A549 (cell line): ENCODE data around the gene SLC12A2. TPM values are rescaled to one million over a fixed set of nuclear protein-coding genes. Genes with fewer than 3 reads are reported as not detected.

ENCODE experiments used
- ATAC-seq, 2 experiments: fragments of 200-7000 bp in 1 of 2; fragments of >200 bp in 1 of 2; cut with Nextera tagmentation in 1 of 2; cut with Tn5 transposase in 1 of 2; 3 replicates each; pipeline versions ENCODE4 v1.8.0 to v1.9.1; 2018 to 2020; ENCODE audit warnings: mild to moderate bottlenecking in 1 of 2, moderate library complexity in 1 of 2
- CTCF ChIA-PET: fragments of 300-600 bp; sonication (Branson Sonifier 250); formaldehyde crosslinking; extraction: SDS; loops from one replicate; lab custom pipeline; 2021; ENCODE audit warnings: antibody characterized with exemption, inconsistent platforms; lab: Yijun Ruan, JAX
- POLR2A ChIA-PET: fragments of 350-600 bp; formaldehyde crosslinking; extraction: SDS; loops from one replicate; lab custom pipeline; 2021; ENCODE audit warnings: antibody characterized with exemption, inconsistent platforms; lab: Yijun Ruan, JAX
- DNase-seq, 2 experiments: peaks; one replicate each; pipeline versions ENCODE4 v3.0.0 to v3.0.0-alpha.2; 2011 to 2016; ENCODE audit warnings: low read depth in 1 of 2, low spot score in 1 of 2
- FAIRE-seq: peaks from 2 replicates; lab custom pipeline; 2011; peaks lifted over from hg19 to GRCh38; lab: Jason Lieb, UNC
- H3K27ac ChIP-seq, 2 experiments: fragments of >200 bp; sonication (Bioruptor Twin); formaldehyde crosslinking; 3 replicates each; pipeline ENCODE4 v1.5.1; 2016 to 2017
- H3K4me1 ChIP-seq: fragments of >200 bp; sonication (Bioruptor Twin); formaldehyde crosslinking; 3 replicates; pipeline ENCODE4 v1.6.1; 2016
- H3K4me2 ChIP-seq: fragments of >200 bp; sonication (Bioruptor Twin); formaldehyde crosslinking; 3 replicates; pipeline ENCODE4 v1.6.1; 2016
- H3K4me3 ChIP-seq: fragments of >200 bp; sonication (Bioruptor Twin); formaldehyde crosslinking; 3 replicates; pipeline ENCODE4 v1.5.1; 2016
- H3K9me3 ChIP-seq: fragments of >200 bp; sonication (Bioruptor Twin); formaldehyde crosslinking; 3 replicates; pipeline ENCODE4 v1.6.1; 2016
- ATOH8 ChIP-seq: fragments of 250-450 bp; sonication (Bioruptor Pico); IDR thresholded peaks from 2 replicates; pipeline ENCODE4 v1.5.0; 2020; ENCODE audit warnings: low read depth, mild to moderate bottlenecking, moderate library complexity
- BCL3 ChIP-seq: fragments of >200 bp; sonication (Bioruptor Twin); formaldehyde crosslinking; IDR thresholded peaks from 3 replicates; pipeline ENCODE4 v1.6.1; 2016
- BHLHE40 ChIP-seq: IDR thresholded peaks from 2 replicates; pipeline ENCODE4 v1.6.1; 2012; ENCODE audit warnings: low read depth, low read length, inconsistent platforms
- CBX2 ChIP-seq: fragments of 200-600 bp; sonication (generic); IDR thresholded peaks from 2 replicates; pipeline ENCODE4 v1.6.1; 2016; ENCODE audit warnings: low read depth, mild to moderate bottlenecking, borderline replicate concordance
- CBX8 ChIP-seq: fragments of 200-600 bp; sonication (generic); IDR thresholded peaks from 2 replicates; pipeline ENCODE4 v1.6.1; 2016
- CHD4 ChIP-seq: fragments of 200-600 bp; sonication (generic); IDR thresholded peaks from 2 replicates; pipeline ENCODE4 v1.6.1; 2016; ENCODE audit warnings: antibody characterized with exemption, mild to moderate bottlenecking, borderline replicate concordance
- CTCF ChIP-seq: fragments of >200 bp; sonication (Bioruptor Twin); formaldehyde crosslinking; IDR thresholded peaks from 3 replicates; pipeline ENCODE4 v1.5.1; 2016
- EHF ChIP-seq: fragments of 250-450 bp; sonication (Bioruptor Pico); IDR thresholded peaks from 2 replicates; pipeline ENCODE4 v1.5.0; 2020; ENCODE audit warnings: mild to moderate bottlenecking
- ESRRA ChIP-seq: fragments of 150-350 bp; IDR thresholded peaks from 2 replicates; pipeline ENCODE4 v1.6.1; 2014; ENCODE audit warnings: mild to moderate bottlenecking, low read length, borderline replicate concordance
- FOSB ChIP-seq: fragments of 250-450 bp; sonication (Bioruptor Pico); IDR thresholded peaks from 2 replicates; pipeline ENCODE4 v1.5.0; 2020; ENCODE audit warnings: mild to moderate bottlenecking, moderate library complexity
- FOSL2 ChIP-seq, 2 experiments: fragments of 450-650 bp in 1 of 2; fragments of >200 bp in 1 of 2; sonication (Bioruptor Twin) in 1 of 2; formaldehyde crosslinking; IDR thresholded peaks; 2 replicates each; pipeline versions ENCODE4 v1.5.0 to v1.6.1; 2016 to 2020; ENCODE audit warnings: mild to moderate bottlenecking in 1 of 2, moderate library complexity in 1 of 2
- FOXS1 ChIP-seq: fragments of 250-450 bp; sonication (Bioruptor Pico); IDR thresholded peaks from 2 replicates; pipeline ENCODE4 v1.5.0; 2020; ENCODE audit warnings: mild to moderate bottlenecking, moderate library complexity
- HDAC2 ChIP-seq: fragments of 200-600 bp; sonication (generic); IDR thresholded peaks from 2 replicates; pipeline ENCODE4 v1.6.1; 2016
- HMGXB4 ChIP-seq: fragments of 250-450 bp; sonication (Bioruptor Pico); IDR thresholded peaks from 2 replicates; pipeline ENCODE4 v1.5.0; 2021; ENCODE audit warnings: mild to moderate bottlenecking, moderate library complexity, borderline replicate concordance
- HOXA7 ChIP-seq: fragments of 250-450 bp; sonication (Bioruptor Pico); IDR thresholded peaks from 2 replicates; pipeline ENCODE4 v1.5.0; 2020; ENCODE audit warnings: mild to moderate bottlenecking, moderate library complexity
- HOXB13 ChIP-seq: fragments of 250-450 bp; sonication (Bioruptor Pico); IDR thresholded peaks from 2 replicates; pipeline ENCODE4 v1.5.0; 2020; ENCODE audit warnings: low read depth, mild to moderate bottlenecking, moderate library complexity
- JUN ChIP-seq, 2 experiments: fragments of >200 bp; sonication (Bioruptor Twin); formaldehyde crosslinking; IDR thresholded peaks; 2 replicates in 1 of 2; 3 replicates in 1 of 2; pipeline ENCODE4 v1.6.1; 2016 to 2017
- KDM1A ChIP-seq: fragments of 200-600 bp; sonication (generic); IDR thresholded peaks from 2 replicates; pipeline ENCODE4 v1.6.1; 2016; ENCODE audit warnings: low read depth, mild to moderate bottlenecking
- KDM5A ChIP-seq: fragments of 200-600 bp; sonication (generic); IDR thresholded peaks from 2 replicates; pipeline ENCODE4 v1.6.1; 2016; ENCODE audit warnings: antibody characterized with exemption, mild to moderate bottlenecking
- MAFK ChIP-seq: fragments of 450-650 bp; IDR thresholded peaks from 2 replicates; pipeline ENCODE4 v1.6.1; 2014; ENCODE audit not compliant: partially characterized antibody
- MAZ ChIP-seq: fragments of 150-350 bp; IDR thresholded peaks from 2 replicates; pipeline ENCODE4 v1.6.1; 2014; ENCODE audit warnings: antibody characterized with exemption, low read depth, low read length, borderline replicate concordance
- NFE2L2 ChIP-seq: fragments of 150-350 bp; conservative IDR thresholded peaks from 2 replicates; pipeline ENCODE4 v1.6.1; 2014; ENCODE audit warnings: low read length
- NPAS2 ChIP-seq: fragments of 250-450 bp; sonication (Bioruptor Pico); IDR thresholded peaks from 2 replicates; pipeline ENCODE4 v1.8.0; 2022; ENCODE audit warnings: mild to moderate bottlenecking, moderate library complexity, borderline replicate concordance
- PHF8 ChIP-seq: fragments of 200-600 bp; sonication (generic); IDR thresholded peaks from 2 replicates; pipeline ENCODE4 v1.6.1; 2016; ENCODE audit warnings: low read depth, mild to moderate bottlenecking, antibody characterized with exemption, moderate library complexity, borderline replicate concordance
- POLR2A ChIP-seq: IDR thresholded peaks from 2 replicates; pipeline ENCODE4 v1.6.1; 2012; ENCODE audit warnings: mild to moderate bottlenecking, low read length
- POLR2AphosphoS2 ChIP-seq: conservative IDR thresholded peaks from 2 replicates; pipeline ENCODE4 v1.6.1; 2012; ENCODE audit warnings: low read length, improper control_type of control experiment, inconsistent platforms
- RAD21 ChIP-seq, 2 experiments: fragments of >200 bp in 1 of 2; sonication (Bioruptor Twin) in 1 of 2; formaldehyde crosslinking in 1 of 2; IDR thresholded peaks in 1 of 2; conservative IDR thresholded peaks in 1 of 2; 2 replicates in 1 of 2; 3 replicates in 1 of 2; pipeline ENCODE4 v1.6.1; 2012 to 2018; ENCODE audit warnings: inconsistent platforms in 1 of 2
- REST ChIP-seq: fragments of 200-600 bp; sonication (generic); IDR thresholded peaks from 2 replicates; pipeline ENCODE4 v1.6.1; 2016; ENCODE audit warnings: antibody characterized with exemption, mild to moderate bottlenecking, moderate library complexity
- RFX5 ChIP-seq: fragments of 450-650 bp; IDR thresholded peaks from 2 replicates; pipeline ENCODE4 v1.7.1; 2014; ENCODE audit warnings: antibody characterized with exemption, mild to moderate bottlenecking, moderate library complexity
- SMC3 ChIP-seq: fragments of >200 bp; sonication (Bioruptor Twin); formaldehyde crosslinking; IDR thresholded peaks from 3 replicates; pipeline ENCODE4 v1.6.1; 2018; ENCODE audit warnings: inconsistent platforms
- TFCP2L1 ChIP-seq: fragments of 250-450 bp; sonication (Bioruptor Pico); IDR thresholded peaks from 2 replicates; pipeline ENCODE4 v1.5.0; 2021; ENCODE audit warnings: mild to moderate bottlenecking
- TP53 ChIP-seq: fragments of 250-450 bp; sonication (Bioruptor Pico); IDR thresholded peaks from 2 replicates; pipeline ENCODE4 v1.5.0; 2021; ENCODE audit warnings: mild to moderate bottlenecking, moderate library complexity
- ZC3H11A ChIP-seq: fragments of 450-650 bp; IDR thresholded peaks from 2 replicates; pipeline ENCODE4 v1.6.1; 2014; ENCODE audit warnings: antibody characterized with exemption, mild to moderate bottlenecking
- WGBS: methylation state at CpG from one replicate; pipeline ENCODE4 v1.1.6; 2017; ENCODE audit errors: missing lambda C conversion rate; 5-methylcytosine and 5-hydroxymethylcytosine counted together
- polyA plus RNA-seq, 4 experiments: library from polyadenylated mRNA; depleted of rRNA in 3 of 4; stranded (reverse); fragments of >200 nt; fragmentation: RNase III in 1 of 4; extraction: RNeasy Plus Mini Kit Qiagen cat#74134 plus additional on column Dnase treatment in 1 of 4; gene quantifications; 2 replicates in 3 of 4; 3 replicates in 1 of 4; pipeline ENCODE4 v1.2.3, GENCODE V29; 2011 to 2017

SLC12A2 gene
- polyA plus RNA-seq, 2 of the 4 experiments (the other 2 are of a cell fraction), result 17.1 to 99.9 TPM

- DNase-seq, result peak; percentile 24 to 75
- ChIA-PET POLR2A (no interaction called here), CTCF (interaction anchor here (0.5 to 5.3 kb wide), 13 partner anchors 9 to 1548 kb away, joined by 3 to 52 read pairs (median 3); partner anchors contain the start of gene ISOC1)
Measured at GRCh38 chr5:128213340-128213739, 129.8 kb downstream of the SLC12A2 start.

GRCh38 chr5:128213833-128214232 is 130.3 kb downstream of the SLC12A2 start:
- WGBS, result 40% methylated on average over 5 of the region's 5 CpGs
- H3K4me1 ChIP-seq, result no peaks in the 10 kb centered on the region
- no peak for DNase-seq
- POLR2A ChIA-PET, result no interaction called here
- no peaks in the 10 kb centered on the region for H3K9me3 ChIP-seq
- CTCF ChIA-PET, result interaction anchor here (0.7 to 5.3 kb wide), 9 partner anchors 11 to 1557 kb away, joined by 3 to 52 read pairs (median 3); no protein-coding TSS in a partner anchor
- no peak overlapping the region for H3K4me3 ChIP-seq
- no peak overlapping the region for H3K27ac ChIP-seq
- FAIRE-seq, result no peak
- TF ChIP-seq ATOH8 (no peak), POLR2AphosphoS2 (no peak), FOSL2 (IDR thresholded peaks at IDR 0.05) (no peak), FOSL2 (CRISPR knock-in tag; IDR thresholded peaks at IDR 0.05) (no peak), REST (no peak), EHF (CRISPR knock-in tag) (no peak), JUN (IDR thresholded peaks at IDR 0.05) (no peak), HOXB13 (CRISPR knock-in tag) (no peak), ZC3H11A (no peak), POLR2A (no peak), MAZ (no peak)
- no peak for ATAC-seq
- H3K4me2 ChIP-seq, result no peak overlapping the region

More at GRCh38 chr5:128213340-128213739, 129.8 kb downstream of the SLC12A2 start:
- Histone ChIP-seq H3K4me2 (peak overlapping the region; percentile 48; the same call in 1 of the 3 replicates), H3K9me3 (no peaks in the 10 kb centered on the region), H3K4me1 (no peaks in the 10 kb centered on the region), H3K27ac (no peak overlapping the region), H3K4me3 (no peak overlapping the region)
- TF ChIP-seq CBX2 (no peak), FOSB (CRISPR knock-in tag) (no peak), NPAS2 (CRISPR knock-in tag) (no peak), PHF8 (no peak), RFX5 (no peak), RAD21 (conservative IDR thresholded peaks at IDR 0.05 in 1 of 2, IDR thresholded peaks at IDR 0.05 in 1 of 2) (peak; percentile 93 to 96), KDM1A (no peak), TFCP2L1 (CRISPR knock-in tag) (no peak), POLR2AphosphoS2 (no peak), CHD4 (no peak), MAZ (no peak), HDAC2 (no peak), CTCF (peak; percentile 96), HMGXB4 (CRISPR knock-in tag) (no peak), ESRRA (no peak), FOXS1 (CRISPR knock-in tag) (no peak), KDM5A (no peak), HOXA7 (CRISPR knock-in tag) (no peak), SMC3 (peak; percentile 93), TP53 (CRISPR knock-in tag) (no peak), MAFK (no peak), BCL3 (no peak), BHLHE40 (no peak), NFE2L2 (no peak), CBX8 (no peak)
- FAIRE-seq, result peak; percentile 89
- ATAC-seq, result peak; percentile 61 to 83
- WGBS, result 3% methylated on average over 4 of the region's 4 CpGs
